HCT116 (cell line): ENCODE results near the gene MAOA. TPM values are rescaled to one million over a fixed set of nuclear protein-coding genes. Genes with fewer than 3 reads are reported as not detected.

Experiments used
- ATAC-seq: fragments of 200-7000 bp; cut with Tn5 transposase; 2 replicates; pipeline ENCODE4 v1.9.1; 2020; ENCODE audit warnings: mild to moderate bottlenecking, moderate library complexity
- BruUV-seq: library from RNA; stranded (reverse); fragments of 400-500 nt; replicated peaks from 2 replicates; lab custom pipeline; 2021; lab: Mats Ljungman, UMichigan
- CTCF ChIA-PET: fragments of 300-600 bp; sonication (Branson Sonifier 250); formaldehyde crosslinking; loops from one replicate; lab custom pipeline; 2021; ENCODE audit warnings: antibody characterized with exemption; lab: Charles Lee
- POLR2A ChIA-PET: fragments of 300-600, 350-600 bp; sonication (Branson Sonifier 250); formaldehyde crosslinking; loops from one replicate; lab custom pipeline; 2021; ENCODE audit warnings: antibody characterized with exemption; lab: Charles Lee
- RAD21 ChIA-PET, 2 experiments: fragments of 300-600 bp; sonication (Branson Sonifier 250); formaldehyde crosslinking; loops; one replicate each; lab custom pipeline; 2023; ENCODE audit warnings: low total read pairs in 2 of 2; ENCODE audit not compliant: uncharacterized antibody in 2 of 2, unreplicated experiment in 2 of 2, low non-redundant PET in 1 of 2; lab: Charles Lee
- DNase-seq: peaks from one replicate; pipeline ENCODE4 v3.0.0-alpha.2; 2010; ENCODE audit warnings: low read depth, low spot score
- H2AFZ ChIP-seq: fragments of 200-600 bp; shearing (Covaris generic), sonication (generic); 2 replicates; pipeline ENCODE4 v1.6.1; 2017; ENCODE audit warnings: low read depth, mixed run types, mixed read lengths, antibody characterized with exemption, low read length; ENCODE audit not compliant: poor library complexity, severe bottlenecking
- H3K27ac ChIP-seq: 2 replicates; pipeline ENCODE4 v1.5.1; 2012; ENCODE audit warnings: low read depth, low read length
- H3K27me3 ChIP-seq: fragments of 200-600 bp; sonication (generic); 2 replicates; pipeline ENCODE4 v1.6.1; 2016; ENCODE audit warnings: mixed run types, low read length, mixed read lengths; ENCODE audit not compliant: insufficient read depth
- H3K36me3 ChIP-seq, 2 experiments: fragments of 200-500 bp in 1 of 2; fragments of 200-600 bp in 1 of 2; sonication (Bioruptor generic) in 1 of 2; sonication (generic) in 1 of 2; 2 replicates each; pipeline versions ENCODE4 v1.5.1 to v1.6.1; 2014 to 2016; ENCODE audit warnings: low read length in 2 of 2, inconsistent platforms in 1 of 2, mixed read lengths in 1 of 2, mixed run types in 1 of 2; ENCODE audit not compliant: insufficient read depth in 2 of 2, control insufficient read depth in 1 of 2
- H3K4me1 ChIP-seq, 2 experiments: fragments of 200-600 bp in 1 of 2; sonication (generic) in 1 of 2; 2 replicates each; pipeline versions ENCODE4 v1.5.1 to v1.6.1; 2012 to 2017; ENCODE audit warnings: low read length in 2 of 2, inconsistent platforms in 1 of 2, mild to moderate bottlenecking in 1 of 2, mixed read lengths in 1 of 2, mixed run types in 1 of 2, moderate library complexity in 1 of 2; ENCODE audit not compliant: insufficient read depth in 2 of 2, control insufficient read depth in 1 of 2
- H3K4me2 ChIP-seq: fragments of 200-600 bp; sonication (generic); 2 replicates; pipeline ENCODE4 v1.6.1; 2017; ENCODE audit warnings: mixed run types, low read length, mixed read lengths
- H3K4me3 ChIP-seq, 2 experiments: fragments of 200-600 bp in 1 of 2; sonication (generic) in 1 of 2; replicated peaks in 1 of 2; 2 replicates each; pipeline ENCODE4 v1.5.1; 2011 to 2016; ENCODE audit warnings: low read length in 2 of 2, control low read depth in 1 of 2, low read depth in 1 of 2, mild to moderate bottlenecking in 1 of 2, mixed read lengths in 1 of 2, mixed run types in 1 of 2
- H3K79me2 ChIP-seq: fragments of 200-600 bp; sonication (generic); 2 replicates; pipeline ENCODE4 v1.6.1; 2017; ENCODE audit warnings: mild to moderate bottlenecking, mixed run types, low read length, moderate library complexity, mixed read lengths; ENCODE audit not compliant: insufficient read depth
- H3K9ac ChIP-seq: fragments of 200-600 bp; sonication (generic); 2 replicates; pipeline ENCODE4 v1.6.1; 2016; ENCODE audit warnings: low read length, mixed read lengths
- H3K9me2 ChIP-seq: fragments of 200-600 bp; sonication (generic), shearing (Covaris generic); 2 replicates; pipeline ENCODE4 v1.6.1; 2017; ENCODE audit warnings: mixed run types, mild to moderate bottlenecking, moderate library complexity; ENCODE audit not compliant: insufficient read depth
- H3K9me3 ChIP-seq, 2 experiments: fragments of 200-500 bp in 1 of 2; fragments of 200-600 bp in 1 of 2; sonication (Bioruptor generic) in 1 of 2; sonication (generic) in 1 of 2; 2 replicates each; pipeline ENCODE4 v1.6.1; 2014 to 2017; ENCODE audit warnings: low read length in 2 of 2, mixed read lengths in 2 of 2, inconsistent platforms in 1 of 2, low read depth in 1 of 2, mild to moderate bottlenecking in 1 of 2, mixed run types in 1 of 2, moderate library complexity in 1 of 2; ENCODE audit not compliant: control insufficient read depth in 1 of 2, insufficient read depth in 1 of 2
- H4K20me1 ChIP-seq: fragments of 200-600 bp; sonication (generic), shearing (Covaris generic); 2 replicates; pipeline ENCODE4 v1.6.1; 2017; ENCODE audit warnings: mixed run types, mild to moderate bottlenecking, moderate library complexity; ENCODE audit not compliant: insufficient read depth
- CBX3 ChIP-seq: IDR thresholded peaks from 2 replicates; pipeline ENCODE4 v1.6.1; 2012; ENCODE audit warnings: low read depth
- EGR1 ChIP-seq: IDR thresholded peaks from 2 replicates; pipeline ENCODE4 v1.6.1; 2012; ENCODE audit warnings: low read depth
- ELF1 ChIP-seq: IDR thresholded peaks from 2 replicates; pipeline ENCODE4 v1.6.1; 2012; ENCODE audit warnings: low read depth, borderline replicate concordance
- EZH2 ChIP-seq: fragments of 200-600 bp; sonication (generic); IDR thresholded peaks from 2 replicates; pipeline ENCODE4 v1.6.1; 2017; ENCODE audit warnings: antibody characterized with exemption, mixed run types
- EZH2phosphoT487 ChIP-seq: fragments of 200-600 bp; IDR thresholded peaks from 2 replicates; pipeline ENCODE4 v1.6.1; 2018; ENCODE audit warnings: antibody characterized with exemption, borderline replicate concordance
- FOSL1 ChIP-seq: IDR thresholded peaks from 2 replicates; pipeline ENCODE4 v1.6.1; 2012; ENCODE audit warnings: low read depth
- JUND ChIP-seq: IDR thresholded peaks from 2 replicates; pipeline ENCODE4 v1.6.1; 2012
- POLR2A ChIP-seq: IDR thresholded peaks from 2 replicates; pipeline ENCODE4 v1.7.0; 2011; ENCODE audit warnings: borderline replicate concordance; ENCODE audit not compliant: insufficient read depth, insufficient read length; ENCODE audit errors: extremely low read depth
- RAD21 ChIP-seq: IDR thresholded peaks from 2 replicates; pipeline ENCODE4 v1.6.1; 2012; ENCODE audit warnings: low read depth, mild to moderate bottlenecking
- SP1 ChIP-seq: IDR thresholded peaks from 2 replicates; pipeline ENCODE4 v1.6.1; 2012; ENCODE audit warnings: low read depth
- TCF7L2 ChIP-seq: IDR thresholded peaks from 2 replicates; pipeline ENCODE4 v1.7.0; 2011; ENCODE audit warnings: borderline replicate concordance, inconsistent platforms; ENCODE audit not compliant: insufficient read depth, insufficient read length; ENCODE audit errors: extremely low read depth
- YY1 ChIP-seq: IDR thresholded peaks from 2 replicates; pipeline ENCODE4 v1.6.1; 2011; ENCODE audit warnings: low read length, low read depth, moderate library complexity, mild to moderate bottlenecking; ENCODE audit not compliant: insufficient replicate concordance; ENCODE audit errors: extremely low read depth
- ZFX ChIP-seq: fragments of 450-650 bp; IDR thresholded peaks from 2 replicates; pipeline ENCODE4 v1.6.1; 2017
- ZNF274 ChIP-seq: fragments of 200-500 bp; sonication (Bioruptor generic); IDR thresholded peaks from 2 replicates; pipeline ENCODE4 v1.6.1; 2014; ENCODE audit warnings: mild to moderate bottlenecking, low read depth, low read length, inconsistent platforms
- intact Hi-C: fragments of 100-400 bp; cut with micrococcal nuclease; formaldehyde crosslinking; loops from 2 replicates; pipeline ENCODE4 v1.10.0; 2022
- total RNA-seq: library from RNA; stranded (reverse); gene quantifications from one replicate; pipeline ENCODE4 v1.2.1, GENCODE V29; 2021; ENCODE audit not compliant: unreplicated experiment
- TF ChIP-seq, protein P1 (sequence below): IDR thresholded peaks from 2 replicates; pipeline ENCODE4 v1.6.1; 2012
- TF ChIP-seq, protein P2 (sequence below): IDR thresholded peaks from 2 replicates; pipeline ENCODE4 v1.6.1; 2011; ENCODE audit warnings: mild to moderate bottlenecking, low read length, moderate library complexity; ENCODE audit not compliant: insufficient replicate concordance; ENCODE audit errors: extremely low read depth

The MAOA gene
- total RNA-seq, 1 experiment from 2014 or later = 13.6 TPM

DNA sequence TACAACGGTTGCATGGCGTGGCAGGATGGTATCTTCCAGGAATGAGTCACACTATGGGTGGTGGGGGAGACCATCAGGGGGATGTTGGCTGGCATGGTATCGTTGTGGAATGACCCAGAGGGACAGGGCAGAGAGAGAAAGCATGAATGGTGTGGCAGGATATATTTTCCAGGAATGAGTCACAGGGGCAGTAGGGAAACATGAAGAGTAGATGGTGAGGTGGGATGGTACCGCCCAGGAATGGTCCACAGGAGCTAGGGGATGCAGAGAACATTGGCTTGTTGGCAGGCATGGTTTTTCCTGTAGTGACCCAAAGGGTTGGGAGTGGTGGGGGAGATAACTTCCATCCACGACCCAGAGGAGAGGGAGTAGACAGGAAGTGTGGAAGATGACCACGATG lies 62.4 kb downstream of the MAOA start:
- no peak for ATAC-seq
- no peaks in the 10 kb centered on the region for H3K36me3 ChIP-seq
- no peak overlapping the region for H2AFZ ChIP-seq
- TF ChIP-seq ELF1 (no peak), JUND (no peak), YY1 (no peak), FOSL1 (no peak), EZH2phosphoT487 (no peak), POLR2A (no peak), TCF7L2 (no peak), EZH2 (no peak), SP1 (no peak), RAD21 (no peak), CBX3 (no peak), ZFX (no peak), ZNF274 (no peak), EGR1 (no peak)
- TF ChIP-seq, protein P1, sequence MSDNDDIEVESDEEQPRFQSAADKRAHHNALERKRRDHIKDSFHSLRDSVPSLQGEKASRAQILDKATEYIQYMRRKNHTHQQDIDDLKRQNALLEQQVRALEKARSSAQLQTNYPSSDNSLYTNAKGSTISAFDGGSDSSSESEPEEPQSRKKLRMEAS = no peak
- TF ChIP-seq, protein P2, sequence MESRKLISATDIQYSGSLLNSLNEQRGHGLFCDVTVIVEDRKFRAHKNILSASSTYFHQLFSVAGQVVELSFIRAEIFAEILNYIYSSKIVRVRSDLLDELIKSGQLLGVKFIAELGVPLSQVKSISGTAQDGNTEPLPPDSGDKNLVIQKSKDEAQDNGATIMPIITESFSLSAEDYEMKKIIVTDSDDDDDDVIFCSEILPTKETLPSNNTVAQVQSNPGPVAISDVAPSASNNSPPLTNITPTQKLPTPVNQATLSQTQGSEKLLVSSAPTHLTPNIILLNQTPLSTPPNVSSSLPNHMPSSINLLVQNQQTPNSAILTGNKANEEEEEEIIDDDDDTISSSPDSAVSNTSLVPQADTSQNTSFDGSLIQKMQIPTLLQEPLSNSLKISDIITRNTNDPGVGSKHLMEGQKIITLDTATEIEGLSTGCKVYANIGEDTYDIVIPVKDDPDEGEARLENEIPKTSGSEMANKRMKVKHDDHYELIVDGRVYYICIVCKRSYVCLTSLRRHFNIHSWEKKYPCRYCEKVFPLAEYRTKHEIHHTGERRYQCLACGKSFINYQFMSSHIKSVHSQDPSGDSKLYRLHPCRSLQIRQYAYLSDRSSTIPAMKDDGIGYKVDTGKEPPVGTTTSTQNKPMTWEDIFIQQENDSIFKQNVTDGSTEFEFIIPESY = no peak
- no peaks in the 10 kb centered on the region for H3K4me1 ChIP-seq
- CTCF ChIA-PET = no interaction called here
- no peak overlapping the region for H3K27ac ChIP-seq
- DNase-seq = no peak
- no TSS peak for BruUV-seq
- H3K79me2 ChIP-seq = no peaks in the 10 kb centered on the region
- RAD21 ChIA-PET = no interaction called here
- H3K9me2 ChIP-seq = no peaks in the 10 kb centered on the region
- no peaks in the 10 kb centered on the region for H3K27me3 ChIP-seq
- H3K9ac ChIP-seq = no peak overlapping the region
- H3K9me3 ChIP-seq = no peaks in the 10 kb centered on the region
- H4K20me1 ChIP-seq = no peaks in the 10 kb centered on the region
- no peak overlapping the region for H3K4me3 ChIP-seq
- intact Hi-C loops = no loop called here
- POLR2A ChIA-PET = no interaction called here
- H3K4me2 ChIP-seq = no peak overlapping the region
